NCI-H1048 (cell line): ENCODE data around the gene CDKN3.
"Not testable (repeated sequence)": the region's sequence is repeated elsewhere in the genome, so short reads cannot be mapped to it uniquely, and the experiment has no call there.

ENCODE experiments used
- DNase-seq: peaks from one replicate; lab custom pipeline; 2025; lab: John Stamatoyannopoulos, UW

Gene CDKN3

DNA sequence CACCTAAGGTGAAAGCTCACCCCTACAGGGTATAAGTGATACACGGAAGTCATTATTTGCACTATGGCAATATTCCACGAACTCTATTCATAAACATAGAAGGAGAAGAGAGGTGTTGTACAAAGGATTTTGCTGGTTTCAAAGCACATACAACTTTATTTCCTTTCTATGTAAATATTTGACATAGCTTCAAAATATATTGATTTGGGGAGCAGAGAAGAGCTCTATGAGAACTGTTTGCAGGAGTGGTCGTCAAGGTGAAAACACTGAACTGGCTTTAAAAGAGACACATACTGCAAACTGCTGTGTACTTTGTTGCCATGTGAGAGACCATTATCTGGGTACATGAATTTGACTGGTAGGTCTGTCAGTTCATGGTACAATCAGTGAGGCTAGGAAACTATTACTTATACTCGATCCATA is 27.7 kb downstream of the CDKN3 start:
- no peak for DNase-seq

DNA sequence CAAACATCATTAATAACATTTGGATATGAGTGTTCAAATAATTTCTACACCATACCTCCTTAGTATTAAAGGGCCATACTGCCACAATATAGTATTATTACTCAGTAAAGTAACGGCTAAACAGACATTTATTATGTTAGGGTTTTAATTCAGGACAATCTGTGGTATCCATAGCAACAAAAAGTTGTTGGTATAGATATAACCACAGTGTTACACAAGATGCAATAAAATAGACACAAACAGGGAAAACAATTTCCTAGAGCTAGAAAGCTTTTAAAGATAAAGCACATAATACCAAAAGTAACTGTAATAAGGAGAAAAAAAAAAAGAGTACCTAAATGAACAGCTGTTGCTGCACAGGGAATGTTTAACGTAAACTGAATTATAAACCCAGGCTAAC is 28.3 kb downstream of the CDKN3 start:
- DNase-seq, result no peak

DNA sequence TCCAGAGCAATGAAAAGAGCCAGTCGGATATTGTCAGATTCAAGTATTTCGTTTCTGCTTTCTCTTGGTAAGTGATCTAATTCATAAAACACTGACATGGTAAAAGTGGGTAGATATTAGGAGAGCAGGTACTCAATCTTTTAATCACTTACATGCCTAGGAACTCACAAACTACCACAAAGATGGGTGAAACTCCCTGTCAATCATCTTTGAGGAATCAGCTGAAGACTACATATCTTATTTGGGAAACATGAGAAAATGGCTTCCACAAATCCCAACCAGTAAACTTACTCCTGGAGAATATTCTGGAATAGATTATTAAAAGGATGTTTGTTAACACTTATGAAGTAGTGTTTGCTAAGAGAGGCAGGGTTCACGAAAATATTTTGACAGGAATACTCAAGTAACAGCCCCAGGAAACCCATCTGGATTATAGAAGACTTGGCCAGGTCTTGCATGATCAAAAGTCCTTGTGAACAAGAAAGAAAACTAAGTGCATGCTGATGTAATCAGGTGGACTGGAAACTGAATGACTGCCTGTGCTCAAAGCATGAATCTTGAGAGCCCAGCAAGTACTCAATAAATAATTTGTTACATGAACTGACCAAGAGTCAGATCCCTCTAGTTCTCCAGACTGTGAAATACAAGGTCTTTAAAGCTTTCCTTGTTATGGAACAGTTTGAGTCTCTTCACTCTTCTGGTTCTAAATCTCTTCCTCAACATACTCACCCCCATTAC is 28.9 kb downstream of the CDKN3 start:
- DNase-seq, result no peak

DNA sequence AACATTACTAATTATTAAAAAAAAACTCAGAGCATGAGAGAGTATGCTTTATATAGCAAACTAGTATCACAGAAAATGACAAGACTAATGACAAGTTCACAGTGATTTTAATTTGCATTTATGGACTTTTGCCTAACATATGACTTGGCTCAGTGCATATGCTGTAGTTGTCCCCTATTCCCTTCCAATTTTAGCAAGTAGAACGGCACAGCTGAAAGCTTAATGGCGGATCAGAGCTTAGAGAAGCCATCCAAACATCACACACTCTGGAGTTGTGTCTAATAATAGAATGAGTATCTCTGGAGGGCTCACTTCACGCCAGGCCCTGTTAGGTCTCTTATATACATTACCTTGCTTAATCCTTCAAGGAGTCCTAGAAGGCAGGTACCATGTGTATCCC is 31.1 kb downstream of the CDKN3 start:
- DNase-seq, result no peak

DNA sequence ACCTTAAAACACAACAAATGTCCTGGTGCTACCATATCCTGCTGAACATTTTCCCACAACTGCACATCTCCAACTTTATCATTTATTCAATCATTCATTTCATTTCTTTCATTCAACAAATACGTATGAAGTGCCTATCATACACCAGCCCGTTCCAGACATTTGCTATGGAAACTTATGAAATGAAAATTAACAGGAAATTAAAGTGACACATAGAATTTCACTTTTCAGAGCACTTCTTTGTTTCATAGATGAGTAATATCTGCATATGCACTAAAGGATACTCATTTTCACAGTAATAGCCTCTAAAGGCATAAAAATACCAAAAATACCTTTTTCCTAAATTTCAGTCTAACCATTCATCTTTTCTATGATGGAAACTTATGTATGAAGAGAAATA is 31.7 kb downstream of the CDKN3 start:
- DNase-seq, result no peak

DNA sequence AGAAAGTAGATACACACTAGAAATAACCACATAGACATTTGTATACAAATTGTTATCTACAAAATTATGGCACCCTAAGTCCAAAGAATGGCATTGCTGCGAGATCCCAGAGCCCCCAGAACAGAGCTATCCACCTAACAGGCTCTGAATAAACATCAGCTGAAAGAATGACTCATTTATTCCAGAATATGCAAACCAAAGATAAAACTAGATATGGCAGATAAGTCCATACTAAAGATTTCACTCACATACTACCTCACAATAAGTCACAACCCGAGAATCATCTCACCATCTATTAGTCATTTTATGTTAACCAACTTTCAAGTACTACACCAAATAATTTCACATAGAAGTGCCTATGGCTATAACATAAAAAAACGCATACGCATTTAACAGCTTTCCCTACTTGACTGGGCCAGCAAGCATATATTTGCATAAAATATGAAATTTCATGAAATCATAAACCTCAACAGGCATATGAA is 38.7 kb downstream of the CDKN3 start:
- peak; percentile 33 for DNase-seq

DNA sequence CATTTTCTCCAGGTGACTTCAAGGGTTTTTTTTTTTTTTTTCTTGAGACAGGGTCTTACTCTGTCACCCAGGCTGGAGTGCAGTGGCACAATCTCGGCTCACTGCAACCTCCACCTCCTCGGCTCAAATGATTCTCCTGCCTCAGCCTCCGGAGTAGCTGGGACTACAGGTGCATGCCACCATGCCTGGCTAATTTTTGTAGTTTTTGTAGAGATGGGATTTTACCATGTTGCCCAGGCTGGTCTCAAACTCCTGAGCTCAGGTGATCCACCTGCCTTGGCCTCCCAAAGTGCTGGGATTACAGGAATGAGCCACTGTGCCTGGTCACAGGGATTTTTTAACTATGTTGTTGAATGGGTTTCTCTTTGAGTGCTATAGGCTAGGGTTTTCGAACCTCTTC is 41.1 kb downstream of the CDKN3 start:
- not testable (repeated sequence) for DNase-seq

DNA sequence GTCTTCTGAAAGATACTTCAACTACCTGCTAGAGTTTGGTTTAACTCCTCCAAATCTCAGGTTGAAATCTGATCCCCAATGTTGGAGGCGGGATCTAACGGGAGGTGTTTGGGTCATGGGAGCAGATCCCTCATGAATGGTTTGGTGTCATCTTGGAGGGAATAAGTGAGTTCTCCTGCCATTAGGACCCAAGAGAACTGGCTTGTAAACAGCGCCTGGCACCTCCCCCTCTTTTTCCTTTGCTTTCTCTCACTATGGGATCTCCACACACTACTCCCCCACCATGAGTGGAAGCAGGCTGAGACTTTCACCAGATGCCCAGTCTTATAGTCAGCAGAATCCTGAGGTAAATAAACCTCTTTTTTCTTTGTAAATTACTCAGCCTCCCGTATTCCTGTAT is 41.9 kb downstream of the CDKN3 start:
- no peak for DNase-seq

DNA sequence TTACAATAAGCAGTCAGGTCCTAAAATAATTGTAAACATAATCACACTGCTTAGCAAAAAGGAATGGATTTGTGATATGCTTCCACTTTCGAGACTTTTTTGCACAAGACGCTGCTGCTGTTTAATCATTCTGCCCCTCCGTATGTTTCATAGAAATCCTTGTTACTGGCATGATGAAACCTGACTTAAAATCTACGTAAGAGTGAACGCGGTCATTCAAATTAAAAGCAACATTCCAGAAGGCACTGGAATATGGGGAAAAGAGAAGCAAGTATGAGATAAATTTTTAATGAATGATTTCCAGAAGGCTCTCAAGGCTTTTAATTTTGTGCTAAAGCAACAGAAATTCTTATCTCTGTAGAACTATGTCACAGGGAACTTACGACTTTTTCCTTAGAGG is 43.2 kb downstream of the CDKN3 start:
- DNase-seq, result no peak

DNA sequence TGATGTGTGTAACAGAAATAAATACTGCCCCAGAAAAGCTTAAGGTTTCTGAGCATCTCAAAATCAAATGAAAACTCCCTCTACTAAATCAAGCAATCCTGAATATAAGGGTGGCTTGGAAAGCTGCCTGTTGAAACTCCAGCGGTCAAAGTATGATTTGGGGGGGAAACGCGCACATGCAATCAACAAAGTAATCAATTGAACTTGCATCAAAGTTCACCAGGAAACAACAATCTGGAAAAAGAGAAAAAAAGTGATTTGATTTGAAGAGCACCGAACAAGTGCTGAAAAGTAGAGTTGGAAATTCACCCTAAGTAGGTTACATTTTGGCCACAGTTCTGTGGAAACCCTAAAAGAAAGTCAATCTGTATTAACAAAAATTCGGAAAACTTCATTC is 43.7 kb downstream of the CDKN3 start:
- DNase-seq, result no peak

DNA sequence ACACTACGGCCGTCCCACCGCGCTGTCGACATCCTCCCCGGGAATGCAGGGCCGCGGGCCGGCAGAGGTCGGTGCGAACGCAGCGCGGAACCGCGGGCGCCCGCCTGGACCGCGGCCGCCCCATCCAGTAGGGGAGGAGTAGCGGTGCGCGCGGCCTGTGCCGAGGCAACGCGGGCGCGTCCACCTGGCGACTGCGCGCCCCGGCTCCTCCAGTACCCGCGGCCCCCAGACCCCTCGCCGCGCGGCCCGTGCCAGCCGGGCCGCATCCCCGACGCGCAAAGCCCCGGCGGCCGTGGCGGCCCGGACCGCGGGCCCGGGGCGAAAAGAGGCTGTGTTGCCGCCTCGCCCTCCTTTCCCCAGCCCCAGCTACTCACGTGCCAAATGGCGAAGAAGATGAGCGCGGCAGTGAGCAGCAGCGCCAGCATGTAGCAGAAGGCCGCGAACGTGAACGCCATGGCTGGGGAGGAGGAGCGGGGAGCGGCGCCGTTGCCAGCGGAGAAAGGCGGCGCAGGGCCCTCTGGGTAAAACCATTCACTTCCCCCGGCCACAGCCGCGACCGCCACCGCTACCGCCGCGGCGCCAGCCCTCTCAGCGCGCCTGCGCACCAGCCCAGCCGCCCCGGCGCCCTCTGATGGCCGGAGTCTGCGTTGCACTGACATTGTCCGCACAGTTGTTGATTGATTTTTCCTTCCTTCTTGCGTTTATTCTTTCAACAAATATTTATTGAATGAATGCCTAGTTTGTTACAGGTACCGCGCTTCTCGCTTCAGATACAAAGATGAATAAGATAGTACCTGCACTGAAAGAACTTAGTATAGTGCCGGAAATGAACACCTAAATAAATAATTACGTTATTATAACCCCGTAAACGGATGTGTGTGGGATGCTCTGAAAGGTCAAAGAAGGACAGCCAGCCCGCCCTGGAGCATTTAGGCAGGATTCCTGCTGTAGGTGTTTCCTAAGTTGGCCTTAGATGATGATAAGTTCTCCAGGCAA is 44.4 kb downstream of the CDKN3 start, which contains the start of gene CNIH1:
CNIH1 (minus strand) TSS at position 502 of the 996 bp plus-strand sequence; CDS start at position 455, 47 bp downstream.
- peak; percentile 72 for DNase-seq

DNA sequence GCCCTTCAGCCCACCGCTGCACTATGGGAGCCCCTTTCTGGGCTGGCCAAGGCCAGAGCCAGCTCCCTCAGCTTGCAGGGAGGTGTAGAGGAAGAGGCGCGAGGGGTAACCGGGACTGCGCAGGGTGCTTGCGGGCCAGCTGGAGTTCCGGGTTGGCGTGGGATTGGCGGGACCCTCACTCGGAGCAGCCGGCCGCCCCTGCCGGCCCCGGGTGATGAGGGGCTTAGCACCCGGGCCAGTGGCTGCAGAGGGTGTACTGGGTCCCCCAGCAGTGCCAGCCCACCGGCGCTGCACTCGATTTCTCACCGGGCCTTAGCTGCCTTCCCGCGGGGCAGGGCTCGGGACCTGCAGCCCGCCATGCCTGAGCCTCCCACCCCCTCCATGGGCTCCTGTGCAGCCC is 46.2 kb downstream of the CDKN3 start:
- DNase-seq, result not testable (repeated sequence)

DNA sequence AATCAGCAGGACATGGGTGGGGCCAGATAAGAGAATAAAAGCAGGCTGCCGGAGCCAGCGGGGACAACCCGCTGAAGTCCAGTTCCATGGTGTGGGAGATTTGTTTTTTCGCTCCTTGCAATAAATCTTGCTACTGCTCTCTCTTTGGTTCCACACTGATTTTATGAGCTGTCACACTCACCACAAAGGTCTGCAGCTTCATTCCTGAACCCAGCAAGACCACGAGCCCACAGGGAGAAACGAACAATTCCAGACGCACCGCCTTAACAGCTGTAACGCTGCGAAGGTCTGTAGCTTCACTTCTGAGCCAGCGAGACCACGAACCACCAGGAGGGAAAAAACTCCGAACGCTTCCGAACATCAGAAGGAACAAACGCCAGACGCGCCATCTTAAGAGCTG is 47.2 kb downstream of the CDKN3 start:
- DNase-seq, result no peak

DNA sequence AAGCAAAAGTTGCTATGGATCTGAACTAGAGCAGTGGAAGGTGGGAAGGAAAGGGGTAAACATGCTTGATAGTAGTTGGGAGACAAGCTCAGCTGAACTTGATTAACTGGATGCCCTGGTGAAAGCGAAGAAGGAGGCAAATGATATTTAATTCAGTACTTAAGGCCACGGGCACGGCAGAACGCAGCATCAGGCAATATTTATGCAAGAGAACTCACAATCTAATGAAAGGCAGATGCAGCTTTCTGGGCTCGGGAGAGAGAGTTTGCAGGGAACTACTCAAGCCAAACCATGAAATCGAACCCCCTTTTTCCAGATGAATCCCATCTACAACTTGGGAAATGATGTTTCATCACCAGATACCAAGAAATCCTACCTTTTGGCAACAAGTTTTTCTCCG is 47.9 kb downstream of the CDKN3 start:
- DNase-seq, result no peak

DNA sequence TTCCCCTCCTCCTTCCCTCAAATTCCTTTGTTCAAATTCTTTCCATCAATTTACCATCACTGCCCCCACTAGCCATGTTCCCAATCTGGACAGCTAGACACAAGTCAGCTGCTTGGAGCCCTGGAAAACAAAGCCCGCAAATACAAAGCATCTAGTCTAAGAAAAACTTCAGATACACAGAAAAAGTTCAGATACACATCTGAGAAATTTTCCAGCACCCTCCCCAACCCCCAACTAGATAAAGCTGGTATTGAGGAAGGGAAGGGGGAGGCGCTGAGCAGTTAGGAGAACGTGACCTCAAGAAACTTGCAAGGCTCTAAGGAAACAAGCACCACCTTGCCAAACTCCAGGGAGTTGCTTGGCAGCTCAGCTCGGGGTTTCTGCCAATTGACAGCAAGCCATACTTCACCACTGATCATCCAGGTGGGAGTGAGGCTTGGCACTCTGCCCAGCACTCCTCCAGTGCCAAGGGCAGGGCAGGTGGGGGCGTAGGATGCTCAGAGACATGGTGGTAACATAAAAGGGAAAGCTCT is 49.4 kb downstream of the CDKN3 start:
- no peak for DNase-seq

DNA sequence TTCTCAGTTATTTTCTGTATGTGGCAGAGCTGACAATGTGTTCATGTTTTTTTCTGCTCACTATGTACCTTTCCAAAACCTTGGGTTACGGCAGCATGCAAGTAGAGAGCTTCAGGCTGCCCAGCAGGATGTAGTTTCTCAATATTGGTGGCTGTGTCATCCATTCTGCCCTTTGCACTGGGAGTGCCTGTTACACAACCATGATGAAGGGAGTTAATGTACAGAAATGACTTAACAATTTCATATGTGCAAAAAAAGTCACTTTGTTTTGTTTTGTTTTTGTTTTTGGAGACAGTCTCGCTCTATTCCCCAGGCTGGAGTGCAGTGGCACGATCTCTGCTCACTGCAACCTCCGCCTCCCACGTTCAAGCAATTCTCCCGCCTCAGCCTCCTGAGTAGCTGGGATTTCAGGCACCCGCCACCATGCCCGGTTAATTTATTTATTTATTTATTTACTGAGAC is 50.5 kb downstream of the CDKN3 start:
- no peak for DNase-seq

DNA sequence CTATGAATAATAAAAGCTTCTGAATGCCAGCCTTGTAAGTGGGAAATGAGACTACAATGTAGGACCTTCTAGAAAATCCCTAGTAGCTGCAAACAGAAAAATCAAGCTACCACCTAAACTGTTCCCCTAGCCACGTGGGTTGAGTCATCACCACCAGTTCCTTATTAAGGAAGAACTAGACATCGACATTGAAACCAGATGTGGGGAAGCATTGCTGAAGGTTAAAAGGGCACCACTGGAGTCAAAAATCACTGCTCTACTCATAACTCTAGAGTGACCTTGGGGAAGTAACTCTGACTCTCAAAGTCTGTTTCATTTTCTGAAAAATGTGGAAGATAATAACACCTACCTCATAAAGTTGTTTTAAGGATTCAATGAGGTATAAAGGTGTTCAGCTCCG is 53.7 kb downstream of the CDKN3 start:
- no peak for DNase-seq

DNA sequence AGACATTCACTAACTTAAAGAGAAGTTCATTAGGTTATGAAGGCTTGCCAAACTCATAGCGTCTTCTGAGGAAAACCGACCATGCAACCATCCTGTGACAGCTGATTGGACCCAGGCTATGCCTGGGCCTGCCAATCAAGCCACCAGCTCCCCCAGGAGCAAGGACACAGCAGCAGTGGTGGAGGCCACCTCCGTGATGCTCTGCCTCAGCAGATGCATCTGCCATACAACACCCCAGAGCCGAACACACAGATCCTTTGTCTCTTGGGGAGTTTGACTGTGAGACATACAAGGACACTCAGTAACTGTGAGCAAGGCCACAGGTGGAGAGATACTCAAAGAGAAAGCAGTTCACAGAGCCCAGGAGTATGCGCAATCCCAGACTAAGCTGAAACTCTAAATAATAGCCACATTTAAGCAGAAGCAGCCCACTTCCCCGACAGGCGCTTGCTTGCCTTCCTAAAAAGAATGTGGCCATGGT is 54.4 kb downstream of the CDKN3 start:
- no peak for DNase-seq

DNA sequence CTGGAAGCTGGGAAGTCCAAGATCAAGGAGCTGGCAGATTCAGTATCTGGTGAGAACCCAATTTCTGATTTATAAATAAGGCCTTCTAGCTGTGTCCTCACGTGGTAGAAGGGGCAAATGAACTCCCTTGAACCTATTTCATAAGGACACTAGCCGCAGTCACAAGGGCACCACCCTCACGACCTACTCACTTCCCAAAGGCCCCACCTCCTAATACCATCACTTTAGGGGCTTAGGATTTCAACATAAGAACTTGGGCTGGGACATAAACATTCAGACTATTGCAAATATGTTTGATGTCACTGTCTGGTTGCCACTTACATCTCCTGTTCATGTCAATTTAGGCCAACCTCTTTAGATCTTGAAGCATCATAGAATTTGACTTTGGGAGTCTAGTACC is 55.2 kb downstream of the CDKN3 start:
- no peak for DNase-seq

DNA sequence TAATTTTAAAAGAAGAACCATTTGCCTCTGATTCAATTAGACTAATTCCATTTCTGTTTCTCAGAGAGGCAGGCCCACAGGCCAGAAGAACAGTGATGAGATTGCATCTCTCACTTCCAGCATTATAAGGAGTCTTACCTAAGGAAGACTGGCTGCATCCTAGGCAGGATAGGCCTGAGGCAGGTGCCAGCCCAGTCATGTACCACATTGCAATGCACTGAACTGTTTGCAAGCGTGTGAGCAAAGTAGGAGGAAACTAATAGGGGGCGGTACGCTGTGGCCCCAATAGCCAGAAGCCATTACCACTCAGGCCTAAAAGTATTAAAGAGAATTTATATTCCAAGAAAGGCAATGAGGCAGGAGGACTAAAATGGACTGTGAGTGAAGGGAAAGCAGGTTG is 56.4 kb downstream of the CDKN3 start:
- DNase-seq, result no peak

DNA sequence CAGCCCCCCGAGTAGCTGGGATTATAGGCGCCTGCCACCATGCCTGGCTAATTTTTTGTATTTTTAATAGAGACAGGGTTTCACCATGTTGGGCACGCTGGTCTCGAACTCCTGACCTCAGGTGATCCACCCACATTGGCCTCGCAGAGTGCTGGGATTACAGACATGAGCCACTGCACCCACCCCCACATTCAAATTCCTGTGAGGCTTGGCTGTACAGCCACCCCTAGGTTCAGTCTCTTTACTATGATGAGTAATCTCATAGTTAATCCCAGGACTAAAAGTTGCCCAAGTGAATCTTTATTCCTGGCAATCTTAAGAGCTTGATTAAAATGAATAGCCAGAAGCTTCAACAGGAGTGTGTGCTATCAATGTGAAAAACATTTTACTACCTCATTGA is 57.2 kb downstream of the CDKN3 start:
- not testable (repeated sequence) for DNase-seq

DNA sequence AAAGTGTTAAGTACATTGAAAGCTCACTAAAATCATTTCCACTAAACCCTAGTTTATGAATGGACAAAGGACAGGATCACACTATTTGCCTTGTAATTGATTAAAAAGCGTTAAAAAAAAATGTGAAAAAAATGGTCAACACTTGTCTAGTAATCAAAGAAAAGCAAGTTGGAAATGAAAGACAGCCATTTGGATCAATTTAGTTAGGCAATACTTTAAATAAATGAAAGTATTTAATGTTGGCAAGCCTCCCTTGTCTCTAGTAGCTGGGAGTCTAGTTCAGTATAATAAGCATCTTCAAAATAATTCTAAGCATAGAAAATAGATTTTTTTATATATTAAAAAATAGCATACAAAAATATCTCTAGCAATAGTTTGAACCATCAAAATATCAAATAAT is 58.6 kb downstream of the CDKN3 start:
- no peak for DNase-seq
